OCI-LY3 (cell line): ENCODE data around the gene INKA1.

Experiments
- CTCF ChIP-seq: fragments of 200-600, 300-600 bp; sonication (generic); IDR thresholded peaks from 2 replicates; pipeline ENCODE4 v1.5.1; 2014; ENCODE audit warnings: antibody characterized with exemption, low read length, low read depth
- EZH2phosphoT487 ChIP-seq: fragments of 200-600 bp; shearing (Covaris generic); IDR thresholded peaks from 2 replicates; pipeline ENCODE4 v1.6.1; 2018; ENCODE audit warnings: antibody characterized with exemption, mixed run types, low read depth

GRCh38 chr3:49845694-49846093 lies 42.6 kb downstream of the INKA1 start:
- TF ChIP-seq CTCF (no peak), EZH2phosphoT487 (no peak)
